Measurements from ENCODE around the gene CHSY1. TPM values are rescaled to one million over a fixed set of nuclear protein-coding genes. Genes with fewer than 3 reads are reported as not detected.

The CHSY1 gene
- total RNA-seq, 1 donor from 2014 or later: 46.7 TPM

DNA sequence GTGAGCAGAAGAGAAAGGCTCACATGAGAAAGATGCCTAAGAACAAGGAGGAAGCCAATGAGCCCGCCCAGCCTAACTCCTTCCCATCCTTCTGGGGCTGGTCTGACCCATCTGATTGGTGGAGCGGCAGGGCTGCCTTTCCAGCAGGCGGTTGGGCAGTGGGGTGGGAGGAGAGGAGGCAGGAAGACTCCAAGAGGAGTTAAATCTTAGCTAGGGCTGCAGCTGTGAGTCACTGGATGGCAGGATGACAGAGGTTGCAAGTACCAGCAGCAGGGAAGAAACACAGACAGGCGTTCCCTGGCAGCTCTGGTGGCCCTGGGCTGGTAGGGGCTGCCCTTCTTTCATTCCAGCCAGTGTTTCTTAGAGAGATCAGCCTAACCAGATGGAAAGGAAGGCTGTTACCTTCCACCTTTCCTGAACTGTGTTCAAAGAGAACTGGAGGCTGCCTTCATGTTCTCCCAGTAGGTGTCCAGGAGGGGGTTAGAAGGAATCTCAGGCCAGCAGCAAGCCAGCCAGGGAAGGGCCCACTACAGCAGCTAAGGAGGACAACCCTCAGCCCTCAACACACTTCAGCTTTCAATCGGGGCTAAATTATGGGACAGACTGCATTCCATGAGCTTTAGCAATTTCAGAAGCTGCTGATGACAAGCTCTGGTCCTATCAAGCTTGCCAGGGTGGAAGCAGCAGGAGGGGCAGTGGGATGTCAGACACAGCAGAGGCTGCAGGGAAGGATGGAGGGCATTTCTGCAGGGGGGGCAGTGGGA is 50.3 kb downstream of the CHSY1 start:
- H3K4me1 Mint-ChIP-seq: peaks cover 50% of the 10 kb centered on the region

DNA sequence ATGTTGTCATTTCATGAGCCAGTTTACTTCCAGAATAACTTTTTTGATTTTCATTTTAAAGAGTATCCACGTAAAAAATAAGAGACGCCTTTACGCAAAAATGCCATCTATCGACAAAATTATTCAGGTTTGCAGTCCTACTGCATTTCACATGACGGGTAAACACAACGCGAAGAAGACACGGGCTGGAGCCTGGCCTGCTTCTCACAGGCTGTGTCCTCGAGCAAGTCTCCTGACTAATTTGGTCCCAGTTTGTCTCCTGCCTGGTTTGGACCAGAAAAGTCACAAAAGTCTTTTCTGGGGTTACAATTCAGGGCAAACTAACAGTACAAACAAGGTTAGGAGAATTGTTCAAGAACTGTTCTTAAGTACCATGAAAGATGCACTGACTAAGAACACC is 51.7 kb downstream of the CHSY1 start:
- no peak overlapping the region for H3K27ac Mint-ChIP-seq (ENCODE audit: unreplicated experiment)
- H3K27me3 Mint-ChIP-seq (ENCODE audit: low read depth): no peaks in the 10 kb centered on the region
- no peaks in the 10 kb centered on the region for H3K36me3 Mint-ChIP-seq (ENCODE audit: low read depth)
- no peak for DNase-seq (ENCODE audit: low read depth, low spot score)
- TF ChIP-seq, protein P1, sequence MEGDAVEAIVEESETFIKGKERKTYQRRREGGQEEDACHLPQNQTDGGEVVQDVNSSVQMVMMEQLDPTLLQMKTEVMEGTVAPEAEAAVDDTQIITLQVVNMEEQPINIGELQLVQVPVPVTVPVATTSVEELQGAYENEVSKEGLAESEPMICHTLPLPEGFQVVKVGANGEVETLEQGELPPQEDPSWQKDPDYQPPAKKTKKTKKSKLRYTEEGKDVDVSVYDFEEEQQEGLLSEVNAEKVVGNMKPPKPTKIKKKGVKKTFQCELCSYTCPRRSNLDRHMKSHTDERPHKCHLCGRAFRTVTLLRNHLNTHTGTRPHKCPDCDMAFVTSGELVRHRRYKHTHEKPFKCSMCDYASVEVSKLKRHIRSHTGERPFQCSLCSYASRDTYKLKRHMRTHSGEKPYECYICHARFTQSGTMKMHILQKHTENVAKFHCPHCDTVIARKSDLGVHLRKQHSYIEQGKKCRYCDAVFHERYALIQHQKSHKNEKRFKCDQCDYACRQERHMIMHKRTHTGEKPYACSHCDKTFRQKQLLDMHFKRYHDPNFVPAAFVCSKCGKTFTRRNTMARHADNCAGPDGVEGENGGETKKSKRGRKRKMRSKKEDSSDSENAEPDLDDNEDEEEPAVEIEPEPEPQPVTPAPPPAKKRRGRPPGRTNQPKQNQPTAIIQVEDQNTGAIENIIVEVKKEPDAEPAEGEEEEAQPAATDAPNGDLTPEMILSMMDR (conservative IDR thresholded peaks at IDR 0.05): no peak
- no peak overlapping the region for H3K4me3 Mint-ChIP-seq
- H3K4me1 Mint-ChIP-seq: peaks cover 46% of the 10 kb centered on the region
- no peaks in the 10 kb centered on the region for H3K9me3 Mint-ChIP-seq

More for the DNA sequence above, 50.3 kb downstream of the CHSY1 start:
- Mint-ChIP-seq H3K27ac (ENCODE audit: unreplicated experiment) (no peak overlapping the region), H3K36me3 (ENCODE audit: low read depth) (peaks cover 3% of the 10 kb centered on the region), H3K4me3 (peak overlapping the region; percentile 8), H3K9me3 (no peaks in the 10 kb centered on the region), H3K27me3 (ENCODE audit: low read depth) (no peaks in the 10 kb centered on the region)
- TF ChIP-seq, protein P1 (conservative IDR thresholded peaks at IDR 0.05): no peak
- peak; percentile 39 for DNase-seq (ENCODE audit: low read depth, low spot score)

DNA sequence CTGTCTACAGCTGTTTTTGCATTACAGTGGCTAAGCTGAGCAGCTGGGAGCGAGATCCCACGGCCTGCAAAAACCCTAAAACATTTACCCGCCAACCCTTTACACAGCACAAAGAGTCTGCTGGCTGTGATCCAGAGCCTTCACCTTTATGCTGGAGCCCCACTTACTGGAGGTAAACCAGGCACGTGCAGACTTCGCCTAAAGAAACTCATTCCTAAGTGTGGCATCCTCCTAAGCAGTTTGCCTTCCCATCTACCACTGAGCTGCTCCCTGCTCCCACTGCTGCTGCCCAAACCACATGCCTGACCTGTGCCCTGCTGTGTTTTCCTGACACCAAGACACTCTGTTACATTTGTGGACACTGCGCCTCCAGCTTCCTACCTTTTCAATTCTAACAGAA is 53.0 kb downstream of the CHSY1 start:
- no peaks in the 10 kb centered on the region for H3K9me3 Mint-ChIP-seq
- H3K36me3 Mint-ChIP-seq (ENCODE audit: low read depth): no peaks in the 10 kb centered on the region
- no peak overlapping the region for H3K4me3 Mint-ChIP-seq
- H3K4me1 Mint-ChIP-seq: peaks cover 46% of the 10 kb centered on the region
- TF ChIP-seq, protein P1 (conservative IDR thresholded peaks at IDR 0.05): no peak
- no peak overlapping the region for H3K27ac Mint-ChIP-seq (ENCODE audit: unreplicated experiment)
- no peaks in the 10 kb centered on the region for H3K27me3 Mint-ChIP-seq (ENCODE audit: low read depth)
- no peak for DNase-seq (ENCODE audit: low read depth, low spot score)

DNA sequence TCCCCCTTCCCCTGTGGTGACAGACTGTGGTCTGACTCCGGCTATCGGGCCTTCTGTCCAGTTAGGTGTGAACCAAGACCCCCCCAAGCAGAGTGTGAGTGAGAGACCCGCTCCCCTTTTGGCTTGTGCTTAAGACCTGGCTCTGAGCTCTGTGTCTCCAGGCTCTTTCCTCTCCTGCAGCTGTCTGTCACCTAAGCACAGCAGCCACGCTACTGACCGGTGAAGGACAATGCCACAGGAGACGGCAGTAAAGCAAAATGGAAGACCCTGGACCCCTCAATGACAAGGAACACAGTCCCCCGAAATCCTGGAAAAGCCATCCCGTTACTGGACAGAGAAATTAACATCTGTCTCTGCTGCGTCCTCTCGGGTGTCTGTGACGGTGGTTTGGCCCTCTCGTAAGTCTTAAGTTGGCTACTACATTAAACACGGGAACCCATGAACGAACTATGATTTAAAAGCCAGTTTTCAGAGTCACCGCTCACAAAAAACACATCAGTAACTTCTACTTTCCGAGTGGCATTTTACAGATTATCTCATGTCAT is 53.7 kb downstream of the CHSY1 start:
- Mint-ChIP-seq H3K36me3 (ENCODE audit: low read depth) (no peaks in the 10 kb centered on the region), H3K27ac (ENCODE audit: unreplicated experiment) (peak overlapping the region; percentile 31), H3K4me1 (peaks cover 46% of the 10 kb centered on the region), H3K27me3 (ENCODE audit: low read depth) (no peaks in the 10 kb centered on the region), H3K4me3 (no peak overlapping the region), H3K9me3 (no peaks in the 10 kb centered on the region)
- TF ChIP-seq, protein P1 (conservative IDR thresholded peaks at IDR 0.05): no peak
- no peak for DNase-seq (ENCODE audit: low read depth, low spot score)

DNA sequence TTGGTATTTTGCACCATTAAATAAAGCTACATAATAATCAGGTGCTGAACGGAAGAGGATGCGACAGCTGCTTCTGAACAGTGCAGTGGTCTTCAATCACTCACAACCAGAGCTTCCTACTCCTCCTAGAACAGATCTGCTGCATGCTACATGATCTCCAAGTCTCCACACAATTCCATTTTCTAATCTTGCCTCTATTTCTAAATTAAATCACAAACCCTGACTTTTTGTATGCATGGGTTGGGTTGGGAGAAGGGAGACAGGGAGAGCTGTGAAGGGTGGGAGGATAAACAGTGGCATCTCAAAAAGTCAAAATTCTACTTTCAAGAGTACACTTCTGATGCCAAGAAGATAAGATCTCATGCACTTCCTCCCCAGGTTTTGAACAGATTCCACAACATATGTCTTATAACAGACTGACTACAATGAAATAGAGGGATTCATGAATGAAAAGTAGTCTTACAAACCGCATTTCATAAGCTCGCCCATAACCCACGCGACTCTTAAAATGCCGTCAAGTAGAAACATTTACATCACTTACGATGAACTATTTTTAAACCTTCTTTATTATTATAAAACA is 57.2 kb downstream of the CHSY1 start:
- Mint-ChIP-seq H3K4me3 (no peak overlapping the region), H3K27ac (ENCODE audit: unreplicated experiment) (no peak overlapping the region), H3K9me3 (no peaks in the 10 kb centered on the region), H3K4me1 (peaks cover 57% of the 10 kb centered on the region), H3K27me3 (ENCODE audit: low read depth) (no peaks in the 10 kb centered on the region), H3K36me3 (ENCODE audit: low read depth) (no peaks in the 10 kb centered on the region)
- TF ChIP-seq, protein P1 (conservative IDR thresholded peaks at IDR 0.05): no peak
- DNase-seq (ENCODE audit: low read depth, low spot score): no peak
